Tibial artery (tissue), 4 donors: Measurements from ENCODE around the gene GLB1L3.

Source experiments
- DNase-seq, 2 donors: peaks; one replicate each; pipeline ENCODE4 v3.0.0-alpha.2; 2019
- H3K27ac ChIP-seq, 2 donors: fragments of 200-600 bp; sonication (generic) in 1 of 2; 1 replicate in 1 of 2; 2 replicates in 1 of 2; pipeline ENCODE4 v1.5.1; 2018 to 2019; ENCODE audit warnings: mild to moderate bottlenecking in 1 of 2
- H3K27me3 ChIP-seq, 2 donors: fragments of 200-600 bp; sonication (generic) in 1 of 2; one replicate each; pipeline versions ENCODE4 v1.5.1 to v1.6.0; 2016 to 2019
- H3K36me3 ChIP-seq, 3 donors: fragments of 200-600 bp; sonication (generic) in 2 of 3; one replicate each; pipeline ENCODE4 v1.5.1; 2016 to 2019; ENCODE audit warnings: mild to moderate bottlenecking in 2 of 3
- H3K4me1 ChIP-seq, 4 donors: fragments of 200-600 bp; sonication (generic) in 2 of 4; 1 replicate in 3 of 4; 2 replicates in 1 of 4; pipeline ENCODE4 v1.5.1; 2016 to 2019
- H3K4me3 ChIP-seq, 2 donors: fragments of 200-600 bp; sonication (generic) in 1 of 2; 1 replicate in 1 of 2; 2 replicates in 1 of 2; pipeline ENCODE4 v1.5.1; 2018 to 2019; ENCODE audit warnings: mild to moderate bottlenecking in 2 of 2
- H3K9me3 ChIP-seq, 3 donors: fragments of 200-600 bp; sonication (generic) in 1 of 3; one replicate each; pipeline ENCODE4 v1.5.1; 2016 to 2019
- intact Hi-C: fragments of 100-400 bp; cut with DNase I; formaldehyde crosslinking; loops from one replicate; pipeline ENCODE4 v1.15.0; 2023; ENCODE audit warnings: low total_unique reads
- TF ChIP-seq, protein P1 (sequence below), 2 experiments: fragments of 200-600 bp in 1 of 2; fragments of 450-650 bp in 1 of 2; IDR thresholded peaks; one replicate each; pipeline ENCODE4 v1.5.1; 2017 to 2019; ENCODE audit warnings: antibody characterized with exemption in 2 of 2, mild to moderate bottlenecking in 1 of 2, moderate library complexity in 1 of 2

Gene GLB1L3

GRCh38 chr11:134356656-134357544, 80.7 kb downstream of the GLB1L3 start:
- peak in 1 of 2 donors; percentile 31 for DNase-seq
- intact Hi-C loops: no loop called here
- TF ChIP-seq, protein P1, sequence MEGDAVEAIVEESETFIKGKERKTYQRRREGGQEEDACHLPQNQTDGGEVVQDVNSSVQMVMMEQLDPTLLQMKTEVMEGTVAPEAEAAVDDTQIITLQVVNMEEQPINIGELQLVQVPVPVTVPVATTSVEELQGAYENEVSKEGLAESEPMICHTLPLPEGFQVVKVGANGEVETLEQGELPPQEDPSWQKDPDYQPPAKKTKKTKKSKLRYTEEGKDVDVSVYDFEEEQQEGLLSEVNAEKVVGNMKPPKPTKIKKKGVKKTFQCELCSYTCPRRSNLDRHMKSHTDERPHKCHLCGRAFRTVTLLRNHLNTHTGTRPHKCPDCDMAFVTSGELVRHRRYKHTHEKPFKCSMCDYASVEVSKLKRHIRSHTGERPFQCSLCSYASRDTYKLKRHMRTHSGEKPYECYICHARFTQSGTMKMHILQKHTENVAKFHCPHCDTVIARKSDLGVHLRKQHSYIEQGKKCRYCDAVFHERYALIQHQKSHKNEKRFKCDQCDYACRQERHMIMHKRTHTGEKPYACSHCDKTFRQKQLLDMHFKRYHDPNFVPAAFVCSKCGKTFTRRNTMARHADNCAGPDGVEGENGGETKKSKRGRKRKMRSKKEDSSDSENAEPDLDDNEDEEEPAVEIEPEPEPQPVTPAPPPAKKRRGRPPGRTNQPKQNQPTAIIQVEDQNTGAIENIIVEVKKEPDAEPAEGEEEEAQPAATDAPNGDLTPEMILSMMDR (IDR thresholded peaks at IDR 0.05): no peak
- Histone ChIP-seq H3K27ac (no peak overlapping the region), H3K36me3 (no peaks in the 10 kb centered on the region), H3K4me1 (no peaks in the 10 kb centered on the region), H3K9me3 (peaks cover 0 to 5% (median 0%) of the 10 kb centered on the region in 3 donors), H3K4me3 (no peak overlapping the region), H3K27me3 (no peaks in the 10 kb centered on the region)

GRCh38 chr11:134357545-134357839, 81.3 kb downstream of the GLB1L3 start:
- intact Hi-C loops: no loop called here
- Histone ChIP-seq H3K36me3 (no peaks in the 10 kb centered on the region), H3K9me3 (peaks cover 0 to 5% (median 0%) of the 10 kb centered on the region in 3 donors), H3K27me3 (no peaks in the 10 kb centered on the region), H3K4me1 (no peaks in the 10 kb centered on the region), H3K4me3 (no peak overlapping the region), H3K27ac (no peak overlapping the region)
- TF ChIP-seq, protein P1 (IDR thresholded peaks at IDR 0.05): no peak
- peak in 1 of 2 donors; percentile 55 for DNase-seq

DNA sequence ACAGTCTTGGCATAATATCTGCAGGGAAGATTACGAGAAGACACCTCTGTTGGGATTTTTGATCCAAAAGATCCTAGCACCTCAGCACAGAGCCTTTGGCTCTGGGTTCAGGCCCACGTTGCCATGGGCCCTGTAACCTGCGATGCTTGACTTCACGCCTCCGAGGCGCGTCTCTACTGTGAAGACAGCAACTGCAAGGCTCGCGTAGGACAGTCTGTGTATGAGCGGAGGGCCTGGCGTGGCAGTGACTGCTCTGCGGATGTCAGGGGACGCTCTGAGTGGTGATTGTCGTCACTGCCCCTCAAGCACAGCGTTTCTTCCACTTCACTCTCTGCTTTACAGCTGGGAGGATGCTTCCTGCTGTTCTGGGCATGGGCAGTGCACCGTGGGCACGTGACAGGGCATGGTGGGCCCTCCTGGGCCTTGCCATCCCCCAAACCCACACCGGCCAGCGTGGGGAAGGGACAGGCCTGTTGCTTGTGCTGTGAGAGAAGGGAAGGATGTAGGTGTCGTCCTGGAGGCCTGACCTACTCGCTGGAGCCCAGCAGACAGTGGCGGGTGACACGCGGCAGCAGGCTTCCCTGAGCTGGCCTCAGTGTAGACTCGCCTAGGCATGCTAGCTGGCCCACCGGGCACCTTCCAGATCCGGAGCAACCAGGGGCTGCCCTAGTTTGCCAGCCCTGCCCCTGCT, 82.1 kb downstream of the GLB1L3 start:
- peak in 1 of 2 donors; percentile 43 for DNase-seq
- Histone ChIP-seq H3K4me3 (no peak overlapping the region), H3K4me1 (no peaks in the 10 kb centered on the region), H3K27me3 (no peaks in the 10 kb centered on the region), H3K9me3 (peaks cover 0 to 1% (median 0%) of the 10 kb centered on the region in 3 donors), H3K27ac (no peak overlapping the region), H3K36me3 (no peaks in the 10 kb centered on the region)
- intact Hi-C loops: no loop called here
- TF ChIP-seq, protein P1 (IDR thresholded peaks at IDR 0.05): no peak

DNA sequence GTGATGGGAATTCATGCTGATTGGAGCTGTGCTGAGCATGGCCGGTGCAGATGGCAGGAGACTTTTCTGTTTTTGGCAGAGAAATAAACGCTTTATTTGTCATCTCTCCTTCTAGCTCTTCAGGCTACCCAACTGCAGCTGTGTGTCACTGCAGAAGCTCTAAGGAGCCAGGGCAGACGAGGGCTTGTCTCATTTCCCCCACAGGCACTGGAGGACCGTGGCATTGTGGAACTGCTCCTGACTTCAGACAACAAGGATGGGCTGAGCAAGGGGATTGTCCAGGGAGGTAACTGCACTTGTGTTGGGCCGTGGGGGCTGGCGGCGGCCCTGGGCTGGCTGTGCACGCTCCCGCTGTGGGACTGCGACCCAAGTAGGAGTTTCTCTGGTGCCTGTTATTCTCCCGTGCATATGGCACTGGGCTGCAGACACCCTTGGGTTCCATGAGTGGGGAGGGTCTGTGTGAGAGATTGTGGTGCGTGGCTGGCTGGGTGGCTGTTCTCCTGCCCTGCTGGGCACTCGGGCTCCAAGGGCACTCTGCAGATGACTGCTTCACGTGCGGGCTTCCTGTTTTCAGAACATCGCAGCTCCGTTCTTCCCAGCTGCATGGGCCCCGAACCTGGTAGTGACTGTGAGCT, 82.8 kb downstream of the GLB1L3 start:
- Histone ChIP-seq H3K4me3 (no peak overlapping the region), H3K4me1 (no peaks in the 10 kb centered on the region), H3K27ac (no peak overlapping the region), H3K9me3 (no peaks in the 10 kb centered on the region), H3K36me3 (no peaks in the 10 kb centered on the region), H3K27me3 (peaks cover 0 to 5% of the 10 kb centered on the region in 2 donors)
- peak in 1 of 2 donors; percentile 56 for DNase-seq
- TF ChIP-seq, protein P1 (IDR thresholded peaks at IDR 0.05): no peak
- intact Hi-C loops: no loop called here

DNA sequence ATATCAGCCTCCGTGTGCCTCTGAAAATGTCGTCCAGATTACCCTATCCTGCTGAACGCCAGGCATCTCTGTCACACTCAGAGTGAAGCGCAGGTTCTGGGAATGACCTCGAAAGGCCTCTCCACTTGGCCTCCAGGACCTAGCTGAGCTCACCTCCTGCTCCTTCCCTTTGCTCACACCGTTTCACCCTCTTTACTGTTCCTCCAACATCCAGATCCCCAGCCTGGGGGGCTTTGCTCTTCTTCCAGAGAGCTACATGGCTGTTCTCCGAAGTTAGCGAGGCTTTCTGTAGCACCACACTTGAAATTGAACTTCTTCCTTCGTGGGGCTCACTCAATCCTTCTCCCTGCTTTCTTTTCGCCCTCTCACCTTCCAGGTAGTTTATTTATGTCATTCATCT, 83.5 kb downstream of the GLB1L3 start:
- no peaks in the 10 kb centered on the region for H3K9me3 ChIP-seq
- TF ChIP-seq, protein P1 (IDR thresholded peaks at IDR 0.05): no peak
- DNase-seq: peak in 1 of 2 donors; percentile 34
- H3K4me1 ChIP-seq: no peaks in the 10 kb centered on the region
- peaks cover 0 to 7% of the 10 kb centered on the region in 2 donors for H3K27me3 ChIP-seq
- intact Hi-C loops: no loop called here
- H3K4me3 ChIP-seq: no peak overlapping the region
- no peaks in the 10 kb centered on the region for H3K36me3 ChIP-seq
- no peak overlapping the region for H3K27ac ChIP-seq
